Sigmoid colon (tissue), 4 donors: ENCODE results near the gene NCBP3.

Source experiments
- EP300 ChIP-seq, 4 donors: sonication (generic); formaldehyde crosslinking; IDR thresholded peaks; one replicate each; pipeline ENCODE4 v1.6.1; 2017; ENCODE audit warnings: antibody characterized with exemption in 4 of 4
- POLR2A ChIP-seq, 2 donors: fragments of 450-650 bp; IDR thresholded peaks; one replicate each; pipeline ENCODE4 v1.6.1; 2016; ENCODE audit warnings: antibody characterized with exemption in 2 of 2, mild to moderate bottlenecking in 2 of 2, moderate library complexity in 2 of 2
- TF ChIP-seq, protein P1 (sequence below), 4 experiments: fragments of 450-650 bp in 3 of 4; fragments of 200-600 bp in 1 of 4; IDR thresholded peaks; one replicate each; pipeline ENCODE4 v1.5.1; 2016 to 2019; ENCODE audit warnings: antibody characterized with exemption in 4 of 4, mild to moderate bottlenecking in 3 of 4, moderate library complexity in 2 of 4

GRCh38 chr17:3889325-3890012 lies 43.4 kb upstream of the NCBP3 start:
- TF ChIP-seq EP300 (IDR thresholded peaks at IDR 0.05): no peak
- TF ChIP-seq POLR2A (IDR thresholded peaks at IDR 0.05): no peak
- TF ChIP-seq, protein P1, sequence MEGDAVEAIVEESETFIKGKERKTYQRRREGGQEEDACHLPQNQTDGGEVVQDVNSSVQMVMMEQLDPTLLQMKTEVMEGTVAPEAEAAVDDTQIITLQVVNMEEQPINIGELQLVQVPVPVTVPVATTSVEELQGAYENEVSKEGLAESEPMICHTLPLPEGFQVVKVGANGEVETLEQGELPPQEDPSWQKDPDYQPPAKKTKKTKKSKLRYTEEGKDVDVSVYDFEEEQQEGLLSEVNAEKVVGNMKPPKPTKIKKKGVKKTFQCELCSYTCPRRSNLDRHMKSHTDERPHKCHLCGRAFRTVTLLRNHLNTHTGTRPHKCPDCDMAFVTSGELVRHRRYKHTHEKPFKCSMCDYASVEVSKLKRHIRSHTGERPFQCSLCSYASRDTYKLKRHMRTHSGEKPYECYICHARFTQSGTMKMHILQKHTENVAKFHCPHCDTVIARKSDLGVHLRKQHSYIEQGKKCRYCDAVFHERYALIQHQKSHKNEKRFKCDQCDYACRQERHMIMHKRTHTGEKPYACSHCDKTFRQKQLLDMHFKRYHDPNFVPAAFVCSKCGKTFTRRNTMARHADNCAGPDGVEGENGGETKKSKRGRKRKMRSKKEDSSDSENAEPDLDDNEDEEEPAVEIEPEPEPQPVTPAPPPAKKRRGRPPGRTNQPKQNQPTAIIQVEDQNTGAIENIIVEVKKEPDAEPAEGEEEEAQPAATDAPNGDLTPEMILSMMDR (IDR thresholded peaks at IDR 0.05): no peak
